ENCODE data around the gene KIF3A. TPM values are rescaled to one million over a fixed set of nuclear protein-coding genes. Genes with fewer than 3 reads are reported as not detected.

KIF3A gene
- 1 to 10 TPM; 4.9 to 7.7 (median 6.3) TPM for total RNA-seq

DNA sequence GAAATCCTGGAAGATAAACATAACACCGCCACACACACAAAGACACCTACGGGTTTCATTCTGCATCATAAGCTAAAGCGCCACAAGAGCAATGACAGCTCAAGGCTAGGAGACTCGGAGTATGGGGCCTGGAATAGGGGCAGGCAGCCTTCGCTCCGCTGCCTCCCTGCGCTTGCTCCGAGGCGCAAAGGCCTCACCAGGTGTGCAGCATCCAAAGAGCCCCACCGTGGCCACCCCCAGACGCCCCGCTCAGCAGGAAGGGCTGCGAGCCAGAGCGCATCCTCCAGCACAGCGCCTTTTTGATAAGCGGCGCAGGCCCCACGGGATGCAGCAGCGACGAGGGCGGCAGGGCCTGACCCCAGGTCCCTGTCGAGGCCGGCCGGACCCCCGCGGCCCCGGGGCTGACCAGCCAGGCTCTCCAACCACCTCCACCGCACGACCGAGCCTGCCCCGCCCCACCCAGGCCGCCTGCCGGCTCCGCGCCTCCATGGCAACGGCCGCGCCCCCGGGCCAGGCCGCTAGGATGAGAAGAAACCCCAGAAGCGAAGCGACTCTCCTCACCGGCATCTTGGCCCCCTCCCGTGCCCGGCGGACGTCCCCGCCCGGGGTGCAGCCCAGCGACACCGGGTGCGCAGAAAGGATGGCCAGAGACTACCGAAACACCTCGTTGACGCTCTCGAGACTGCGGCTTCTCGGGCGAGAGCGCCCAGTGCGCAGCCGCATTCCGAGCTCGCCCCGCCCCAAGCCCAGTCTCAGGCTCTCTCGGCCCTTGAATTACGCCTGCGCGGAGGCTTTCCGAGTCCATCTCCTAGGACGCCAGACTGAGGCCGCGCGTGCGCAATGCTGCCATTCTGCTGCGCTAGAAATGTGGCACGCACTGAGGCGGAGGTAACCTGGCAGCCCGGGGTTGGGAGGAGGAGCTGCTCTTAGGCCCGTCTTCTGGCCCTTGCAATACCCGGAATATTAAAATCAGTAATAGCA is at the start of gene KIF3A:
TSS of gene KIF3A (minus strand) at position 694 of the 981 bp plus-strand sequence. CDS start at position 567, 127 bp downstream.
- WGBS, 2 donors = 1 to 3% methylated on average over 19 to 33 of the region's 81 CpGs
- intact Hi-C loops (cut with DNase I; ENCODE audit: low total_unique reads) = no loop called here
- DNase-seq (ENCODE audit: low spot score in 2 of 2) = peak; percentile 91 to 99
- peak within 1 kb of the TSS; percentile 62 for H3K4me3 ChIP-seq (ENCODE audit: low read depth, poor library complexity, severe bottlenecking)
- TF ChIP-seq POLR2A (IDR thresholded peaks at IDR 0.05) = no peak
- TF ChIP-seq, protein P1, sequence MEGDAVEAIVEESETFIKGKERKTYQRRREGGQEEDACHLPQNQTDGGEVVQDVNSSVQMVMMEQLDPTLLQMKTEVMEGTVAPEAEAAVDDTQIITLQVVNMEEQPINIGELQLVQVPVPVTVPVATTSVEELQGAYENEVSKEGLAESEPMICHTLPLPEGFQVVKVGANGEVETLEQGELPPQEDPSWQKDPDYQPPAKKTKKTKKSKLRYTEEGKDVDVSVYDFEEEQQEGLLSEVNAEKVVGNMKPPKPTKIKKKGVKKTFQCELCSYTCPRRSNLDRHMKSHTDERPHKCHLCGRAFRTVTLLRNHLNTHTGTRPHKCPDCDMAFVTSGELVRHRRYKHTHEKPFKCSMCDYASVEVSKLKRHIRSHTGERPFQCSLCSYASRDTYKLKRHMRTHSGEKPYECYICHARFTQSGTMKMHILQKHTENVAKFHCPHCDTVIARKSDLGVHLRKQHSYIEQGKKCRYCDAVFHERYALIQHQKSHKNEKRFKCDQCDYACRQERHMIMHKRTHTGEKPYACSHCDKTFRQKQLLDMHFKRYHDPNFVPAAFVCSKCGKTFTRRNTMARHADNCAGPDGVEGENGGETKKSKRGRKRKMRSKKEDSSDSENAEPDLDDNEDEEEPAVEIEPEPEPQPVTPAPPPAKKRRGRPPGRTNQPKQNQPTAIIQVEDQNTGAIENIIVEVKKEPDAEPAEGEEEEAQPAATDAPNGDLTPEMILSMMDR (IDR thresholded peaks at IDR 0.05) = no peak

DNA sequence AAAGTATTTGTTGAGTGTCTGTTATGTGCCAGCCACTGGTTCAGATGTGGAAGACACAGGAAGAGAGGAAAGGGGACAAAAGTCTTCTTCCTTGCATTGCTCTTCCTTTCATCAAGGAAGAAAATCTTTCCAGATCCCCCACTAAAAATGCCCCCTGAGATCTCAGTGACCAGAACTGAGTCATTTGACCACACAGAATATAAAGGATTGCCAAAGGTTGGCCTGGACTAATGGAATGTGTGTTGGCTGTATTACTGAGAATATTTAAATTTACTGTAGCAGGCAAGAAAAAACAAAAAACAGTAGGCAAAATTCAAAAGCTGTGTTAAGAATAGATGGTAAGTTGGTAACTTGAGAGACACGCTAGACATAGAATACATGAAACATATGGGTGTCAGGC is 49.7 kb upstream of the KIF3A start:
- DNase-seq (ENCODE audit: low spot score in 2 of 2) = peak in 1 of 2 donors; percentile 26
- no peak overlapping the region for H3K4me3 ChIP-seq (ENCODE audit: low read depth, poor library complexity, severe bottlenecking)
- intact Hi-C loops (cut with DNase I; ENCODE audit: low total_unique reads) = no loop called here
- WGBS, 2 donors = 94 to 95% methylated on average over 1 of the region's 1 CpG
- TF ChIP-seq, protein P1 (IDR thresholded peaks at IDR 0.05) = no peak
- no peak for TF ChIP-seq POLR2A (IDR thresholded peaks at IDR 0.05)

DNA sequence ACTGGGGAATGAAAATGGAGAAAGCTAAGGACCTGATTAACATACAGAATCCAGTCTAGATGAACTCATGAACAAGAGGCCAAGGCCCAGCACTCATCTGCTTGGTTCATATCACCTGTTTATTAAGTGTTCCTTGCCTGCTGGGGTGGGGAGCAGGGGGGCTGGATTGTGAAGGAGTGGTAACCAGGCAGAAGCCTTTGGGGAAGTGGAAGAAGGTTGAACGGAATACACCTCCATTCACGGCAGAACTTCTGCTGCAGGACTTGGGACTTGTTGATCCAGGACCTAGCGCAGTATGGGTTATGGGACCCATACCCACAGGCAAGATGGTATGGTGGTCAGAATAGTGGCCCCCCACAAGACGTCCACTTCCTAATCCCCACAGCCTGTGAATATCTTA is 48.5 kb upstream of the KIF3A start:
- DNase-seq (ENCODE audit: low spot score in 2 of 2) = peak in 1 of 2 donors; percentile 45
- WGBS, 2 donors = 92 to 94% methylated on average over 4 of the region's 4 CpGs
- no peak for TF ChIP-seq POLR2A (IDR thresholded peaks at IDR 0.05)
- TF ChIP-seq, protein P1 (IDR thresholded peaks at IDR 0.05) = no peak

DNA sequence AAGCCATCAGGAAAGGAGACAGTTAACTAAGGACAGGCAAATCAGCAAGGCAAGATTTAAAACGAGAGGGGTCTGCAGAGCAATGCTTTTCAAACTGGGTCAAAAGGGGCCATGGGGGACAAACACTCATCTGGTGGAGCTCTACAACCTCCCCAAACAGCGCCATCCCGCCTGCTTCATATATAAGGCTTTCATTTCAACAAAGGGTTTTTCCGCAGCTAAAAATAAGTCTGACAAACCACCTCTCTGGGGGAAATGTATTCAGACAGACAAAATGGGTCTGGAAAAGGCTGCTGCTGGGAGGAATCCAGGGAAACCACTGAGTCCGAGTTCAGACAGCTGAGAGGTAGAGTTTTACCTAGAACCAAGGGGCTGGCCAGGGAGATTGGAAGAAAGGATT is 48.0 kb upstream of the KIF3A start:
- no peak for TF ChIP-seq POLR2A (IDR thresholded peaks at IDR 0.05)
- TF ChIP-seq, protein P1 (IDR thresholded peaks at IDR 0.05) = no peak
- 76 to 79% methylated on average over 5 of the region's 5 CpGs for WGBS, 2 donors
- intact Hi-C loops (cut with DNase I; ENCODE audit: low total_unique reads) = no loop called here
- peak in 1 of 2 donors; percentile 32 for DNase-seq (ENCODE audit: low spot score in 2 of 2)
- no peak overlapping the region for H3K4me3 ChIP-seq (ENCODE audit: low read depth, poor library complexity, severe bottlenecking)

More for the DNA sequence above, 48.5 kb upstream of the KIF3A start:
- intact Hi-C loops (cut with DNase I; ENCODE audit: low total_unique reads) = no loop called here
- H3K4me3 ChIP-seq (ENCODE audit: low read depth, poor library complexity, severe bottlenecking) = no peak overlapping the region

DNA sequence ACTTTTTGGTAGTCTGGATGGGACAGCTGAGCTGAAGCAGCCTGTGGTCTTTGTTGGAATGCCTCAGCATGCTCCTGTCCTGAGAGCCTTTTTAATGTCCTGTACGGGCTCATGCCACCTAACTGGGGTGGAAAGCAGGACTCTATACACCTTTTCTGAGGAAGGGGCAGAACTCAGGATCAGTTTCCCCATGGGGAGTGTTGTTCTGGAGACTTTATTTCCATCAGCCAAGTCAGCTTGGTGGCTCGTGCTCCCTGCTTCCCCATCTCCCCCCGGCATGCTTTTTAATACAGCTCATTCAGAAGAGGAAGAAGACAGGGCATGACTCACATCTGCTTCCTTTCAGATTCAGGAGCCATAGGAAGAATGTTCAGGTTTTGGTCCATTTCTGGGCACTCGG is 44.8 kb upstream of the KIF3A start:
- intact Hi-C loops (cut with DNase I; ENCODE audit: low total_unique reads) = no loop called here
- WGBS, 2 donors = 66 to 82% methylated on average over 4 of the region's 4 CpGs
- TF ChIP-seq POLR2A (IDR thresholded peaks at IDR 0.05) = no peak
- TF ChIP-seq, protein P1 (IDR thresholded peaks at IDR 0.05) = no peak
- H3K4me3 ChIP-seq (ENCODE audit: low read depth, poor library complexity, severe bottlenecking) = no peak overlapping the region
- peak in 1 of 2 donors; percentile 72 for DNase-seq (ENCODE audit: low spot score in 2 of 2)
